ENCODE results near the gene UNK. TPM values are rescaled to one million over a fixed set of nuclear protein-coding genes. Genes with fewer than 3 reads are reported as not detected.

The UNK gene
- total and polyA plus RNA-seq, 2 of the 13 experiments (the other 11 are each of a cell fraction or from before 2014, with no cell fraction given) = 31.6 to 33.0 TPM

GRCh38 chr17:75737133-75737962, 47.3 kb upstream of the UNK start:
- no peak overlapping the region for H2AFZ ChIP-seq (ENCODE audit: low read length)
- no peak for FAIRE-seq
- H3K9ac ChIP-seq (ENCODE audit: insufficient read depth, low read depth, low read length) = no peak overlapping the region
- ChIA-PET POLR2A (interaction anchor here (0.5 to 2.0 kb wide), 12 partner anchors 10 to 260 kb away, joined by 3 to 21 read pairs (median 4); partner anchors contain the start of genes ITGB4 and SMIM5), CTCF (ENCODE audit: low intra/inter-chr PET ratio, low total read pairs) (no interaction called here)
- intact Hi-C loops (cut with micrococcal nuclease; ENCODE audit: unreplicated experiment) = no loop called here
- no peaks in the 10 kb centered on the region for H4K20me1 ChIP-seq (ENCODE audit: insufficient read depth, low read length)
- WGBS (ENCODE audit: low lambda C conversion rate) = 73% methylated on average over 15 of the region's 20 CpGs
- no peaks in the 10 kb centered on the region for H3K9me3 ChIP-seq (ENCODE audit: low read length)
- no peak for DNase-seq (ENCODE audit: low spot score)
- in situ Hi-C loops (cut with HindIII; ENCODE audit: extremely low pct_ligation_motif_present, low pct_unique_long_range_greater_than_20kb) = no loop called here
- no peak overlapping the region; a peak in 1 of 6 replicates for H3K4me3 ChIP-seq (replicated peaks in 1 of 3; ENCODE audit: insufficient read depth in 1 of 3, low read depth in 2 of 3, low read length in 3 of 3)
- TF ChIP-seq ZNF263 (CRISPR knock-in tag; IDR thresholded peaks at IDR 0.05) (peak; percentile 92), ZNF674 (CRISPR knock-in tag; IDR thresholded peaks at IDR 0.05; ENCODE audit: low read depth) (no peak)
- TF ChIP-seq, protein P1, sequence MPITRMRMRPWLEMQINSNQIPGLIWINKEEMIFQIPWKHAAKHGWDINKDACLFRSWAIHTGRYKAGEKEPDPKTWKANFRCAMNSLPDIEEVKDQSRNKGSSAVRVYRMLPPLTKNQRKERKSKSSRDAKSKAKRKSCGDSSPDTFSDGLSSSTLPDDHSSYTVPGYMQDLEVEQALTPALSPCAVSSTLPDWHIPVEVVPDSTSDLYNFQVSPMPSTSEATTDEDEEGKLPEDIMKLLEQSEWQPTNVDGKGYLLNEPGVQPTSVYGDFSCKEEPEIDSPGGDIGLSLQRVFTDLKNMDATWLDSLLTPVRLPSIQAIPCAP (CRISPR knock-in tag; IDR thresholded peaks at IDR 0.05; ENCODE audit: low read depth) = peak; percentile 11; the same call in 1 of the 2 replicates
- no peaks in the 10 kb centered on the region for H3K36me3 ChIP-seq (replicated peaks in 1 of 2; ENCODE audit: control insufficient read depth in 1 of 2, insufficient read depth in 2 of 2, low read length in 2 of 2)
- no peak; the same call in 2 of the 3 replicates for ATAC-seq
- H3K4me1 ChIP-seq (ENCODE audit: insufficient read depth, low read length) = peaks cover 56% of the 10 kb centered on the region
- H3K27me3 ChIP-seq (ENCODE audit: control insufficient read depth in 1 of 2, insufficient read depth in 2 of 2, low read length in 2 of 2) = peaks cover 0 to 4% of the 10 kb centered on the region in 2 experiments; a peak in 2 of 5 replicates
- H3K79me2 ChIP-seq (ENCODE audit: insufficient read depth, low read length) = no peaks in the 10 kb centered on the region
- H3K27ac ChIP-seq (ENCODE audit: extremely low read length, insufficient read depth, low read length) = no peak overlapping the region
- H3K4me2 ChIP-seq (ENCODE audit: low read depth, low read length) = peak overlapping the region; percentile 58; the same call in 1 of the 2 replicates
- BruUV-seq (replicated peaks) = no TSS peak

DNA sequence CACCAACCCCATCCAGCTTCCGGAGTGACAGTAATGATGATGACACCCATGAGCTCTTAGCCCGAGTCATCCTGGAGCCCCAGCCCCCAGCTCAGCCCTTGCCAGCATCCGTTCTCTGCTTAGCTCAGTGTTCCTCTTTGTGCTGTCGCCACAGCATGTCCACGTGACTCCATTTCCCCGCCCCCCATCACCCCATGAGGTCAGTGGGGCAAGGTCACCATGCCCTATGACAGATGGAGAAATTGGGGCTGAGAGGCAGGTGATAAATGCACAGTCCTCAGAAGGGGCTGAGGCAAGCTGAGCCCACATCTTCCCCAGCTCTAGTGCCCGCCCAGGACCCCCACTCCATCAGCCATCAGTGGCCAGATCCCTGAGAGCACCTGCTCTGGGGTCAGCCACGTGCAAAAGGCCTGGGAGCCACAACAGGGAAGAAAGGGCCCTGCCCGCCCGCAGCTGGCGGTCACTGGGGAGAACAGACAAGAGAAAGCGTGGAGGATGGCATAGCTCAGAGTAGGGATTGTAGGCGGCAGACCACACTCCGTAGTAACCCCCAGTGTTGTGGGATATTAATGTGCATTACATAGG, 46.3 kb upstream of the UNK start:
- Histone ChIP-seq H3K79me2 (ENCODE audit: insufficient read depth, low read length) (no peaks in the 10 kb centered on the region), H4K20me1 (ENCODE audit: insufficient read depth, low read length) (no peaks in the 10 kb centered on the region), H3K4me2 (ENCODE audit: low read depth, low read length) (peak overlapping the region; percentile 58), H3K36me3 (replicated peaks in 1 of 2; ENCODE audit: control insufficient read depth in 1 of 2, insufficient read depth in 2 of 2, low read length in 2 of 2) (no peaks in the 10 kb centered on the region), H2AFZ (ENCODE audit: low read length) (no peak overlapping the region), H3K27me3 (ENCODE audit: control insufficient read depth in 1 of 2, insufficient read depth in 2 of 2, low read length in 2 of 2) (peaks cover 0 to 4% of the 10 kb centered on the region in 2 experiments; a peak in 2 of 5 replicates), H3K4me3 (replicated peaks in 1 of 3; ENCODE audit: insufficient read depth in 1 of 3, low read depth in 2 of 3, low read length in 3 of 3) (peak overlapping the region in 1 of 3 experiments; percentile 8; a peak in 1 of 6 replicates), H3K4me1 (ENCODE audit: insufficient read depth, low read length) (peaks cover 52% of the 10 kb centered on the region), H3K9ac (ENCODE audit: insufficient read depth, low read depth, low read length) (no peak overlapping the region), H3K27ac (ENCODE audit: extremely low read length, insufficient read depth, low read length) (no peak overlapping the region), H3K9me3 (ENCODE audit: low read length) (no peaks in the 10 kb centered on the region)
- ChIA-PET CTCF (ENCODE audit: low intra/inter-chr PET ratio, low total read pairs) (no interaction called here), POLR2A (interaction anchor here (0.5 to 2.0 kb wide), 18 partner anchors 9 to 539 kb away, joined by 3 to 21 read pairs (median 3); partner anchors contain the start of genes ITGB4 and SMIM5)
- in situ Hi-C loops (cut with HindIII; ENCODE audit: extremely low pct_ligation_motif_present, low pct_unique_long_range_greater_than_20kb) = no loop called here
- peak; percentile 61 for FAIRE-seq
- 39% methylated on average over 13 of the region's 14 CpGs for WGBS (ENCODE audit: low lambda C conversion rate)
- peak; percentile 57 for DNase-seq (ENCODE audit: low spot score)
- intact Hi-C loops (cut with micrococcal nuclease; ENCODE audit: unreplicated experiment) = no loop called here
- ATAC-seq = peak; percentile 33
- no TSS peak for BruUV-seq (replicated peaks)
- TF ChIP-seq PITX1 (CRISPR knock-in tag; IDR thresholded peaks at IDR 0.05) = peak; percentile 66; the same call in 1 of the 2 replicates
- TF ChIP-seq ZNF510 (CRISPR knock-in tag; IDR thresholded peaks at IDR 0.05; ENCODE audit: low read depth) = no peak
- TF ChIP-seq, protein P2, sequence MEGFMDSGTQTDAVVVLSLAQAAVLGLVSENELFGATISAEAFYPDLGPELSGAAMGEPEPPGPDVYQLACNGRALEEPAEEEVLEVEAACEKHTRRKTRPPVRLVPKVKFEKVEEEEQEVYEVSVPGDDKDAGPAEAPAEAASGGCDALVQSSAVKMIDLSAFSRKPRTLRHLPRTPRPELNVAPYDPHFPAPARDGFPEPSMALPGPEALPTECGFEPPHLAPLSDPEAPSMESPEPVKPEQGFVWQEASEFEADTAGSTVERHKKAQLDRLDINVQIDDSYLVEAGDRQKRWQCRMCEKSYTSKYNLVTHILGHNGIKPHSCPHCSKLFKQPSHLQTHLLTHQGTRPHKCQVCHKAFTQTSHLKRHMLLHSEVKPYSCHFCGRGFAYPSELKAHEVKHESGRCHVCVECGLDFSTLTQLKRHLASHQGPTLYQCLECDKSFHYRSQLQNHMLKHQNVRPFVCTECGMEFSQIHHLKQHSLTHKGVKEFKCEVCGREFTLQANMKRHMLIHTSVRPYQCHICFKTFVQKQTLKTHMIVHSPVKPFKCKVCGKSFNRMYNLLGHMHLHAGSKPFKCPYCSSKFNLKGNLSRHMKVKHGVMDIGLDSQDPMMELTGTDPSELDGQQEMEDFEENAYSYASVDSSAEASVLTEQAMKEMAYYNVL (CRISPR knock-in tag; IDR thresholded peaks at IDR 0.05; ENCODE audit: borderline replicate concordance) = no peak
- no peak for TF ChIP-seq ZNF784 (CRISPR knock-in tag; IDR thresholded peaks at IDR 0.05; ENCODE audit: borderline replicate concordance)
- no peak for TF ChIP-seq ZNF543 (CRISPR knock-in tag; IDR thresholded peaks at IDR 0.05)
- no peak for TF ChIP-seq ZNF264 (CRISPR knock-in tag; IDR thresholded peaks at IDR 0.05)
- TF ChIP-seq NR2F2 (IDR thresholded peaks at IDR 0.05; ENCODE audit: borderline replicate concordance, low read depth) = peak; percentile 80; the same call in 1 of the 2 replicates
- TF ChIP-seq, protein P3, sequence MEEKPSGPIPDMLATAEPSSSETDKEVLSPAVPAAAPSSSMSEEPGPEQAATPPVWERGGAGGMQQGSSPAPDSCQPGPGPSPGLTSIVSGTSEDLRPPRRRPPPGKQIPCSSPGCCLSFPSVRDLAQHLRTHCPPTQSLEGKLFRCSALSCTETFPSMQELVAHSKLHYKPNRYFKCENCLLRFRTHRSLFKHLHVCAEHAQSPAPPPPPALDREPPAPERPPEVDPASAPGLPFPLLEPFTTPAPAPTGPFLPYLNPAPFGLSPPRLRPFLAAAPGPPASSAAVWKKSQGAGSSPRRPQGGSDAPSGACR (CRISPR knock-in tag; IDR thresholded peaks at IDR 0.05) = no peak

Measured in HepG2 (cell line).